GM18499 (cell line): ENCODE measurements around the gene TMEM121.
"Not testable (repeated sequence)": the region's sequence is repeated elsewhere in the genome, so short reads cannot be mapped to it uniquely, and the experiment has no call there.

Experiments used
- ATAC-seq: cut with Tn5 transposase; IDR thresholded peaks from one replicate; pipeline ENCODE4 v1.9.1; 2021; ENCODE audit warnings: moderate number of reproducible peaks; ENCODE audit not compliant: insufficient read depth, unreplicated experiment

The TMEM121 gene

GRCh38 chr14:105567164-105568103 is 41.1 kb downstream of the TMEM121 start:
- not testable (repeated sequence) for ATAC-seq

GRCh38 chr14:105568140-105568843 is 41.9 kb downstream of the TMEM121 start:
- not testable (repeated sequence) for ATAC-seq

GRCh38 chr14:105568859-105569766 is 42.7 kb downstream of the TMEM121 start:
- ATAC-seq, result no peak

GRCh38 chr14:105570482-105570881 is 44.1 kb downstream of the TMEM121 start:
- no peak for ATAC-seq

GRCh38 chr14:105571181-105571951 is 45.0 kb downstream of the TMEM121 start:
- not testable (repeated sequence) for ATAC-seq

GRCh38 chr14:105572063-105572462 is 45.7 kb downstream of the TMEM121 start:
- not testable (repeated sequence) for ATAC-seq

GRCh38 chr14:105573841-105574240 is 47.5 kb downstream of the TMEM121 start:
- not testable (repeated sequence) for ATAC-seq

- ATAC-seq, result not testable (repeated sequence)
Observed at GRCh38 chr14:105574411-105574810, 48.0 kb downstream of the TMEM121 start.

- peak; percentile 42 for ATAC-seq
Observed at GRCh38 chr14:105575016-105575700, 48.8 kb downstream of the TMEM121 start.

GRCh38 chr14:105576525-105577088 is 50.2 kb downstream of the TMEM121 start:
- ATAC-seq, result no peak

- no peak for ATAC-seq
Observed at GRCh38 chr14:105577314-105577861, 51.0 kb downstream of the TMEM121 start.

- no peak for ATAC-seq
Observed at GRCh38 chr14:105578070-105578469, 51.7 kb downstream of the TMEM121 start.

GRCh38 chr14:105579221-105579620 is 52.8 kb downstream of the TMEM121 start:
- ATAC-seq, result not testable (repeated sequence)
